Activated naive CD4-positive, alpha-beta T cell (primary cell): ENCODE data around the gene CAMK4.
A peak's percentile ranks its signal among the peaks of the same experiment; 100 is the strongest.

ENCODE experiments used
- DNase-seq, 4 experiments: peaks; one replicate each; lab custom pipeline; 2025; lab: John Stamatoyannopoulos, UW

The CAMK4 gene

GRCh38 chr5:111223787-111224560 is at the start of gene CAMK4:
TSS of gene CAMK4 (plus strand) at chr5:111224384. CDS start at chr5:111224484, 100 bp downstream.
- peak; percentile 35 to 83 (median 56) for DNase-seq

DNA sequence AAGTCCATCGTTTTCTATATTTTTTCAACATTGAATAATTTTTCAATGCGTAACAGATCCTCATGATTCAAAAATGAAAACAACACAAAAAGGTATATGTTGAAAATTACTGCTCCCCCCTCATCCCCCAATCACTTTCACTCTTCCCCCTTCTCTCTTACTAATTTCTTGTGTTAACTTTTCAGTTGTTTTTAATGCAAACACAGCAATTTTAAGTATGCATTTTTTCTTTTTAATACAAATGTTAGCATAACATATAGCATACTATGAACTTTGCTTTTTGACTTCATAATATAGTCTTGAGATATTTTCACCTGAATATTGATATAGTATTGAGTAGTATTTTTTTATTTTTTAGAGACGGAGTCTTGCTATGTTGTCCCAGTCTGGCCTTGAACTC is 41.1 kb upstream of the CAMK4 start:
- no peak for DNase-seq

- DNase-seq, result no peak
Measured at GRCh38 chr5:111187079-111187478, 37.1 kb upstream of the CAMK4 start.

DNA sequence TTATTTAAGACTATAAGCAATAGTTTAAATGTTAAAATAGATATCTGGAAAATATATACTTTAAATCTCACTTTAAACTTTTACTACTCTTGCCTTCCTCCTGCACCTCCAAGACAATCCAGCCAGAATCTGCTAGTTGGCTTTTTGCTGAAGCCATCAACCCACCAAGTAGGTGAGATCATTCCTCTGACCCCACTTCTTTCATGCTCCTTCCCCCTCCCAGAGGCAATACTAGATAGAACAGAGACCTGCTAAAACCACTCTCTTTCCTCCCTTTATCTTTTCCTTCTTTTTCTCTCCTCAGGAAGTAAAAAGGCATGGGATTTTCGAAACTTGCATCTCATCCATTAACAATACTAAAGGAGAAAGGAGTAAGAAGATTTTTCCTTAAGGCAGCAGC is 30.1 kb upstream of the CAMK4 start:
- no peak for DNase-seq

GRCh38 chr5:111194925-111195324 is 29.3 kb upstream of the CAMK4 start:
- no peak for DNase-seq

GRCh38 chr5:111197523-111197922 is 26.7 kb upstream of the CAMK4 start:
- DNase-seq, result no peak

DNA sequence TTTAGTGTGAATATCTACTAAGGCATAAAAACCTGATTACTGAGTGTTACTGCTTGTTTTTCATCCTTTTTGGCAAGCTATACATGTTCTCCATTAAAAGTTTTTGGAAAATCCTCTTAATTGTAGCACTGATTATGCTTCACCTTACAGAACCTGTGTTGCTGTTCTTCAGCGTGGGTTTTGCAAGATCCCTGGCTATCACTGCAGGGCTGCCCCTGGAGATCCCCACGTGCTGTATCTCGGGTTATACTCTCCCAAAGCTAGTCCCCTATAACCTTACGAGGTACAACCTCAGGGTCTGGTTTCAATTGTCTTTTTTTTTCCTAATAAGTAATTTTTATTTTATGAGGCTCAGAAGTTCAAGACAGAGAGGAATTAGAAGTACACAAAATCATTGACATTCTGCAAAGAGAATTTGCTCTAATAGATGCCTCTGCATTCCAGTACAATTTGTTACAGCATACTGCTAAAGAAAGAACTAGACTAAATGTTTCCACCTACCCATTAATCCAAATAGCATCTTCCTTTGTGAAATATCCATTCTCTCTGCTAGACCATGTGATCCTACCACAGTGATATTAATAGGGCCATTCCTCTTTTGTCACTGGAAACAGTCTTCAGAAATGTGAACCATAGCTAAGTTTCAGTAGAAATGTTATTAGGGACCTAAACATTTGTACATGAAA is 25.8 kb upstream of the CAMK4 start:
- no peak for DNase-seq

DNA sequence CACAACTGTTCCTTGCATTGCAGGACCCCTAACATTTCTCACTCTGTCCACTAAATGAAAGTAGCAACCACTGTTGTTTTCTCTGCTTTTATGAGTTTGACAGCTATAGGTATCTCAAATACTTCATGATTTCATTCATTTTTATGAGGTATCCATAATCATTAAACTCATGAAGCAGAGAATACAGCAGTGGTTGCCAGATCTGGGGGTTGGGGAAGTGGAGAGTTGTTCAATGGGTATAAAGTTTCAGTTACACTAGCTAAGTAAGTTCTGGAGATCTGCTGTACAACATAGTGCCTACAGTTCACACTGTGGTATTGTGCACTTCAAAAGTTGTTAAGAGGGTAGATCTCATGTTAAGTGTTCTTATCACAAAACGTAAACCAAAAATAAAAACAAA is 23.4 kb upstream of the CAMK4 start:
- no peak for DNase-seq

DNA sequence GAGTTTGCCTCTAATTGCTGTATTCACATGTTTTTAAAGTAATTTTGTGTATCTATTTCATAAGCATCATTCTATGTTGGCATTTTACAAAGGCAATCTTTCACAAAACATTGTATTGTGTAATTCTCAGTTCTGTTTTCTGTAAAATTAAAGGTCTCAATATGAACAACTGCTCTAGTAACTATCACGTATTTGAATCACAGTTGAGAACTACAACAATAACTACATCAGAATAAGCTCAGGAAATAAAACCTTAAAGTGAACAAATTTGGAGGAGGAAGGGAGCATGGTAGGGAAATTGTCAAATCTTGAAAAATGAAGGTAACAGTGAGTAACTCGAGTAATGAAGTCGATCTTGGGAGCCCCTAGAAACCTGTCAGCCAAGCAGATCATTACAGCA is 22.5 kb upstream of the CAMK4 start:
- no peak for DNase-seq

DNA sequence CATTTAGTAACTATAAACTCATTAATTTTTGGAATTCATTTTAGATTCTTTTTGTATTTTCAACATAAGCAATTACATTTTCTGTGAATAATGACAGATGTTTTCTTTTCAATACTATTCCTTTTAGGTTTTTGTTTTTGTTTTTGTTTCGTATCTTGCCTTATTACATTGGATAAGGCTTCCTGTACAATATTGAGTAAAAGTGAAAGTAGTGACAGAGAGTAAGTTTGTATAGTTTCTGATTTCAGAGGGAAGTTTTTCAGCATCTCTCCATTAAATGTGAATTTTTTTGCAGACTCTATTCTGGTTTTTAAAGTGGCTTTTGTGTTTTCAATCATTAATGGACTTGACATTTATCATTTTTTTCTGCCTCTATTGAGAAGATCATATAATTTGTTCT is 12.8 kb upstream of the CAMK4 start:
- no peak for DNase-seq

DNA sequence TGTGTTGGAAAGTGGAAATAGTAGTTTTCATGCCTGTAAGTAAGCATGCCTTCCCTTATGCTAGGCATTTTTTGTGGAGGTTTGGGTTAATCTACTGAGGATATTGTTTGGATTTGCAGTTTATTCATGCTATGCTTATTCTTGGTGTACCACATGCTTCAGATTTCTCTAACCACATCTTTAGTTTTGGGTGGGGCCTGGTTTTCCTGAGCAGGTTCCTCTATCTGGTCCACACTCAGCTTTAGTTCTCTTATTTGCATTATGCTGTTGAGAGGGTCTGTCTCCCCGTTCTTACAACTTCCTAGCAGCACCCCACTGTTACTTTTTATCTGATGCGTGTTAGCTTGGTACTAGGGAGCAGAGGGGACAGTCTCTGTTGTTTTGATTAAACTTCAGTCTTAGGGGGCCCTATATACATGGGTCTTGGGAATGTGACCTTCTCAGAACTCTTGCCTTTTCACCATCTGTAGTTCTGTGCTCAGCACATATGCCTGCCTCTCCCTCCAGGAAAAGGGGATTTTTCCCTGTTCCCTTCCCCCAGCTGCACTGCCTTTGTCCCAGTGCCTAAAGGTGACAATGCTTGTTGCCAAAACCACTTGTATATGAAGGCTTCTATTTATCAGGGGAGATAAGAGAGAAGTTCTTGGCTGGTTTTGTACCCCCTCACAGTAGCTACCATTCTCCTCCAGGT is 10.0 kb upstream of the CAMK4 start:
- DNase-seq, result no peak

DNA sequence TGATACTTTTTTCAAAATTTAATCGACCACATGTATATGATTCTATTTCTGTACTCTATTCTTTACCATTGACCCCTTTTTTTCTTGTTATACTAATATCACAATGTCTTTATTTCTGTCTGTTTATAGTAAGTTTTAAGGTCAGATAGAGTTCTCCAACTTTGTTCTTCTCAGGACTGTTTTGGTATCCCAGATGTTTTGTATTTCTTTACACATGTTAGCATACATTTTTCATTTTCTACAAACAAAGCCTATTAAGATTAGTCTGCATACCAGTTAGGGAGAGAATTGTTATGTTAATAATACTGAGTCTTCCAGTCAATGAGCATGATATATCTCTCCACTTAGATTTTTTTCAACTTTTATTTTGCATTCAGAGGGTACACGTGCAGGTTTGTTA is 8.2 kb upstream of the CAMK4 start:
- no peak for DNase-seq

DNA sequence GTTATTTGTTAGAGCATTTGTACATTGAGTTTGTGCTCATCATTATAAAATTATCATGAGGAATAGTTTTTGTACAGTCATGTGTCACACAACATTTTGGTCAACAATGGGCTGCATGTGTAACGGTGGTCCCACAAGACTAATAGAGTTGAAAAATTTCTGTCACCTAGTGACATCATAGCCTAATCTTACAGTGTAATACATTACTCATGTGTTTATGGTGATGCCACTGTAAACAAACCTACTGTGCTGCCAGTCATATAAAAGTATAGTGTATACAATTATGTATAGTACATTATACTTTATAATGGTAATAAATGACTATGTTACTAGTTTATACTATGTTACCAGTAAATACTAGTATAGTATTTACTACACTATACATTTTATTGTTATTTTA is 3.0 kb upstream of the CAMK4 start:
- no peak for DNase-seq

GRCh38 chr5:111223101-111223786 is 940 bp upstream of the CAMK4 start:
- DNase-seq, result peak in 1 of 4 experiments; percentile 38

GRCh38 chr5:111224561-111225345 is 569 bp downstream of the CAMK4 start:
- peak in 2 of 4 experiments; percentile 41 to 48 for DNase-seq

- no peak for DNase-seq
Measured at GRCh38 chr5:111225926-111226325, 1.7 kb downstream of the CAMK4 start.

DNA sequence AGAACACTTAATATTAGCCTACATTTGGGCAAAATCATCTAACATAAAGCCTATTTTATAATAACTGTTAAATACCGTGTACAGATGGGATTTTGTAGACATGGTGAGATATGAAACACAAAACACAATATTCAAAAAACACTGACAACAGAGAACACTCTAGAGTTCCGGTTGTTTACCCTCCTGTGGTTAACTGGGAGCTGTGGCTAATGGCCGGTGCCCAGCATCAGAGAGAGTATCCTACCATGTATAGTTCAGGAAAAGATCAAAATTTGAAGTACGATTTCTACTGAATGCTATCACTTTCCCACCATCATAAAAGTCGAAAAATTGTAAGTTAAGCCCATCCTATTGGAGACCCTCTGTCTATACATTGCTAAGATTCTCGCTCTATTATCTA is 2.4 kb downstream of the CAMK4 start:
- no peak for DNase-seq

GRCh38 chr5:111227226-111227782 is 3.1 kb downstream of the CAMK4 start:
- DNase-seq, result peak in 1 of 4 experiments; percentile 8

- DNase-seq, result peak in 1 of 4 experiments; percentile 11
Measured at GRCh38 chr5:111227801-111228200, 3.6 kb downstream of the CAMK4 start.

DNA sequence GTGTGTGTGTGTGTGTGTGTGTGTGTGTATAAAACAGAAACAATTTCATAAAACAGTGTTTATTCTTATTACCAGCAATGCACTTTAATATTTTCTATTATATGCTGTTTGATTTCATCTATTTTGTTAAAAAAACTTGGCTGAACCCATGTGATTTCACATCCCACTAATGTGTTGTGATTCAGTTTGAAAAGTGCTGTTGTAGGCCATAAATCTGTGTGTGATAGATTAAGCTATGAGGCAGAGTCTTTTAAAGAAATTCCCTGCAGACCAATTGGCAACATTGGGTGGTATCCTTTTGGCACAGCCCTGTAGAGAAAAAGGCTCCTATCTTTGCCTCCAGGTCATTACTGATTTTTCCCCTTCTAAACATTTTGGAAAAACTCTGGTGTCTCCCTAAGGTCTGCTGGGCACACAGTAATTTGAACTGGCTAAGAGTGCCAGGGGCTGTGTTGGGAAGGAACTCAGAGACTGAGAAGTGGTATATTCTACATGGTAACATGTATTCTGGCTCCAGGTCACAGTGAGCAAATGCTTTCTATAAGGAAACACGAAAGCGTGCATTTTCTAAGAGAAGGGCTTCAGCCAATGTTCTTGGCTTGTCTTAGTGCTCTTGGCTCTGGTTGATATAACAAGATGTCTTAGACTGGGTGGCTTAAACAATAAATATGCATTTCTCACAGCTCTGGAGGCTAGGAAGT is 4.5 kb downstream of the CAMK4 start:
- no peak for DNase-seq
